ENCODE data around the gene SLC7A5.

GRCh38 chr16:87808108-87808507, 61.2 kb downstream of the SLC7A5 start:
- TF ChIP-seq CTCF (conservative IDR thresholded peaks at IDR 0.05) (no peak), ZFX (IDR thresholded peaks at IDR 0.05) (no peak)

Data from C4-2B (cell line).